Mucosa of descending colon (tissue), 3 donors: ENCODE data around the gene ILDR2. TPM values are rescaled to one million over a fixed set of nuclear protein-coding genes. Genes with fewer than 3 reads are reported as not detected.

ENCODE experiments used
- ATAC-seq: fragments of 200-7000 bp; cut with Tn5 transposase; one replicate; pipeline ENCODE4 v1.9.1; 2020; ENCODE audit warnings: mild to moderate bottlenecking, moderate library complexity
- DNase-seq, 3 donors: peaks; one replicate each; pipeline ENCODE4 v3.0.0-alpha.2; 2020
- H3K36me3 ChIP-seq: fragments of 200-600 bp; one replicate; pipeline ENCODE4 v1.8.0; 2021; ENCODE audit warnings: low read depth, mild to moderate bottlenecking
- H3K4me1 ChIP-seq: fragments of 200-600 bp; one replicate; pipeline ENCODE4 v1.8.0; 2021; ENCODE audit warnings: low read depth, mild to moderate bottlenecking
- H3K4me3 ChIP-seq: fragments of 200-600 bp; one replicate; pipeline ENCODE4 v1.8.0; 2021; ENCODE audit warnings: mild to moderate bottlenecking
- H3K9me3 ChIP-seq: fragments of 200-600 bp; one replicate; pipeline ENCODE4 v1.8.0; 2021; ENCODE audit warnings: mild to moderate bottlenecking
- intact Hi-C, 2 donors: fragments of 100-400 bp; cut with DNase I in 1 of 2; cut with micrococcal nuclease in 1 of 2; formaldehyde crosslinking; loops; one replicate each; pipeline versions ENCODE4 v1.11.0 to v1.11.1; 2022; cut with DNase I, micrococcal nuclease
- total RNA-seq, 3 donors: library from RNA; stranded (reverse); fragmentation: NEBNext Ultra II Directional in 2 of 3; extraction: Animal tissue kit (Norgen Biotek cat#: 25700) in 2 of 3; gene quantifications; one replicate each; pipeline versions ENCODE4 v1.2.1 to v1.2.4, GENCODE V29; 2021 to 2023
- TF ChIP-seq, protein P1 (sequence below): fragments of 200-600 bp; IDR thresholded peaks from one replicate; pipeline ENCODE4 v1.8.0; 2022; ENCODE audit warnings: antibody characterized with exemption, mild to moderate bottlenecking
- donor health status: DM: no; HTN: no; CAD: no; lungs with moderate emphysema.
- donor health status: DM: no; HTN: no; CAD: no.
- donor health status: DM: no; HTN: yes; CAD: no.

The ILDR2 gene
- total RNA-seq, 3 donors from 2014 or later, result 0.46 to 7.3 (median 0.52) TPM

DNA sequence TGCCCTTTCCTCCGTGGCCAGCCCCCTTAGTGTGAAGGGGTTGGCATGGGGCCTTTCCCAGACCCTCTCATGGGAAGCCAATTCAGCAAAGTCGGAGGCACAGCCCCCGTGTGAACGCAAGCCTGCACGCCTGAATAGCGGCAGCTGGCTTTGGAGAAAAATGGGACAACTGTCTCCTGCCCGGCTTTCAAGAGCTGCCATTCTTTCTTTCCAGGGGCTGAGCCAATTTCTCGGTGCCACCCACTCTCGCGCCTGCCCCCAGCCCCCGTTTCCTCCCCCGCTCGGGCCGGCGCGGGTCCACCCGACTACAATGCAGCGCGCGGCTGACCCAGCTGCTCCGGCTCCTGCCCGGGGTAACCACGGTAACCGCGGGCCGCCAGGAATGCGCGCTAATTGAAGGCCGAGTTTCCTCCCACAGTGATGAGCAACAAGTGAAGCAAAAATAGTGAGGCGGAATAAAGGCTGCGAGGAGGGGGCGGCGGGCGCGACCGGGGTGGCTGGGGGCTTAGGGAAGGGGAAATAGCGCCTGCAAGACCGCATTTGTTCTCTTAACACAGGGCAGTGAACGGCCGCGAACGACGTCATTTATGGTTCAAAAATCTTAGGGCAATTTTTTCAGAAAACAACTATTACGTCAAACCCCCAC is 27.8 kb downstream of the ILDR2 start:
- H3K36me3 ChIP-seq, result no peaks in the 10 kb centered on the region
- H3K9me3 ChIP-seq, result no peaks in the 10 kb centered on the region
- DNase-seq (peak; percentile 16 to 56 (median 40)), ATAC-seq (peak; percentile 49)
- intact Hi-C loops, result no loop called here
- H3K4me3 ChIP-seq, result no peak overlapping the region
- TF ChIP-seq, protein P1, sequence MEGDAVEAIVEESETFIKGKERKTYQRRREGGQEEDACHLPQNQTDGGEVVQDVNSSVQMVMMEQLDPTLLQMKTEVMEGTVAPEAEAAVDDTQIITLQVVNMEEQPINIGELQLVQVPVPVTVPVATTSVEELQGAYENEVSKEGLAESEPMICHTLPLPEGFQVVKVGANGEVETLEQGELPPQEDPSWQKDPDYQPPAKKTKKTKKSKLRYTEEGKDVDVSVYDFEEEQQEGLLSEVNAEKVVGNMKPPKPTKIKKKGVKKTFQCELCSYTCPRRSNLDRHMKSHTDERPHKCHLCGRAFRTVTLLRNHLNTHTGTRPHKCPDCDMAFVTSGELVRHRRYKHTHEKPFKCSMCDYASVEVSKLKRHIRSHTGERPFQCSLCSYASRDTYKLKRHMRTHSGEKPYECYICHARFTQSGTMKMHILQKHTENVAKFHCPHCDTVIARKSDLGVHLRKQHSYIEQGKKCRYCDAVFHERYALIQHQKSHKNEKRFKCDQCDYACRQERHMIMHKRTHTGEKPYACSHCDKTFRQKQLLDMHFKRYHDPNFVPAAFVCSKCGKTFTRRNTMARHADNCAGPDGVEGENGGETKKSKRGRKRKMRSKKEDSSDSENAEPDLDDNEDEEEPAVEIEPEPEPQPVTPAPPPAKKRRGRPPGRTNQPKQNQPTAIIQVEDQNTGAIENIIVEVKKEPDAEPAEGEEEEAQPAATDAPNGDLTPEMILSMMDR, result no peak
- H3K4me1 ChIP-seq, result no peaks in the 10 kb centered on the region

GRCh38 chr1:166944186-166944967 is 31.0 kb downstream of the ILDR2 start:
- TF ChIP-seq, protein P1, result no peak
- H3K9me3 ChIP-seq, result no peaks in the 10 kb centered on the region
- no peaks in the 10 kb centered on the region for H3K36me3 ChIP-seq
- no peak overlapping the region for H3K4me3 ChIP-seq
- DNase-seq (no peak), ATAC-seq (no peak)
- H3K4me1 ChIP-seq, result no peaks in the 10 kb centered on the region
- intact Hi-C loops, result no loop called here

- TF ChIP-seq, protein P1, result no peak
- intact Hi-C loops, result no loop called here
- no peak for ATAC-seq
- Histone ChIP-seq H3K9me3 (no peaks in the 10 kb centered on the region), H3K4me1 (no peaks in the 10 kb centered on the region), H3K4me3 (no peak overlapping the region), H3K36me3 (no peaks in the 10 kb centered on the region)
- DNase-seq, result no peak
Observed at GRCh38 chr1:166939741-166940375, 35.5 kb downstream of the ILDR2 start.

GRCh38 chr1:166937962-166938361 is 37.4 kb downstream of the ILDR2 start:
- Histone ChIP-seq H3K9me3 (no peaks in the 10 kb centered on the region), H3K4me3 (no peak overlapping the region), H3K36me3 (no peaks in the 10 kb centered on the region), H3K4me1 (no peaks in the 10 kb centered on the region)
- TF ChIP-seq, protein P1, result no peak
- ATAC-seq (no peak), DNase-seq (no peak)
- intact Hi-C loops, result no loop called here

GRCh38 chr1:166937329-166937728 is 38.0 kb downstream of the ILDR2 start:
- H3K36me3 ChIP-seq, result no peaks in the 10 kb centered on the region
- H3K4me1 ChIP-seq, result no peaks in the 10 kb centered on the region
- H3K9me3 ChIP-seq, result no peaks in the 10 kb centered on the region
- no peak for ATAC-seq
- DNase-seq, result no peak
- TF ChIP-seq, protein P1, result no peak
- intact Hi-C loops, result no loop called here
- H3K4me3 ChIP-seq, result no peak overlapping the region
